Parathyroid adenoma (tissue), 2 donors: ENCODE results near the gene GTPBP3.

ENCODE experiments used
- H2AFZ ChIP-seq: fragments of 300-600 bp; sonication (generic); one replicate; pipeline ENCODE4 v1.7.0; 2017; ENCODE audit warnings: antibody characterized with exemption, mild to moderate bottlenecking
- H3K27ac ChIP-seq: fragments of 300-600 bp; sonication (generic); one replicate; pipeline ENCODE4 v1.7.0; 2017
- H3K27me3 ChIP-seq: fragments of 300-600 bp; sonication (generic); one replicate; pipeline ENCODE4 v1.7.0; 2017; ENCODE audit warnings: low read length; ENCODE audit not compliant: control insufficient read depth, insufficient read depth
- H3K36me3 ChIP-seq: fragments of 300-600 bp; sonication (generic); one replicate; pipeline ENCODE4 v1.7.0; 2017; ENCODE audit warnings: low read length; ENCODE audit not compliant: control insufficient read depth, insufficient read depth
- H3K4me1 ChIP-seq: fragments of 300-600 bp; sonication (generic); one replicate; pipeline ENCODE4 v1.7.0; 2017; ENCODE audit warnings: control low read depth
- H3K4me2 ChIP-seq: fragments of 300-600 bp; sonication (generic); one replicate; pipeline ENCODE4 v1.7.0; 2017; ENCODE audit warnings: low read length
- H3K4me3 ChIP-seq: fragments of 300-600 bp; sonication (generic); one replicate; pipeline ENCODE4 v1.7.0; 2017; ENCODE audit warnings: low read depth, low read length
- H3K79me2 ChIP-seq: fragments of 300-600 bp; sonication (generic); one replicate; pipeline ENCODE4 v1.7.0; 2017; ENCODE audit warnings: control low read depth
- H3K9ac ChIP-seq: fragments of 300-600 bp; sonication (generic); one replicate; pipeline ENCODE4 v1.7.0; 2017; ENCODE audit warnings: mild to moderate bottlenecking
- H3K9me3 ChIP-seq: fragments of 300-600 bp; sonication (generic); one replicate; pipeline ENCODE4 v1.7.0; 2017; ENCODE audit warnings: low read length; ENCODE audit not compliant: control insufficient read depth
- TF ChIP-seq, protein P1 (sequence below): fragments of 300-600 bp; sonication (generic); IDR thresholded peaks from one replicate; pipeline ENCODE4 v1.7.0; 2017; ENCODE audit warnings: antibody characterized with exemption, mild to moderate bottlenecking
- donor health status: primary hyperparathyroidism.

The GTPBP3 gene

DNA sequence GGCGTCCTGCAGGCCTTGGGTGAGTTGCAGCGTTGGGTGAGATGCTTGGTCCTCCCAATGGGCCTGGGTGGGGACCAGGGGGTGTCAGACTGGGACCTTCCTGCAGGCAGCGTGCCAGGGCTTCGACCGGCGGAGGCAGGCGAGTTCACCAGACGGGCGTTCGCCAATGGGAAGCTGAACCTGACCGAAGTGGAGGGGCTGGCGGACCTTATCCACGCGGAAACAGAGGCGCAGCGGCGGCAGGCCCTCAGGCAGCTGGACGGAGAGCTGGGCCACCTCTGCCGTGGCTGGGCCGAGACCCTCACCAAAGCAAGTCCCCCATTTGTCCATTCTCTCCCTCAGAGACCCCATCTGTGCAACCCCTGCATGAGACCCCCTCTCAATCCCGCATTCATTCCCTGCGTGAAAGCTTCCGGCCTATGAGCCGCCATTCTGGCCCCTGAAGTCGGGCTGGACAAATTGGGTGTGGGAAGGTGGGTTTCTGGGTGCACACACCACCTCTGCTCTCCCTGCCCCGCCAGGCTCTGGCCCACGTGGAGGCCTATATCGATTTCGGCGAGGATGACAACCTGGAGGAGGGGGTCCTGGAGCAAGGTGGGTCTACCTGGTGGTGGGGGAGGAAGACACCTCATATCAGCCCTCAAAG, 1.2 kb downstream of the GTPBP3 start:
- TF ChIP-seq, protein P1, sequence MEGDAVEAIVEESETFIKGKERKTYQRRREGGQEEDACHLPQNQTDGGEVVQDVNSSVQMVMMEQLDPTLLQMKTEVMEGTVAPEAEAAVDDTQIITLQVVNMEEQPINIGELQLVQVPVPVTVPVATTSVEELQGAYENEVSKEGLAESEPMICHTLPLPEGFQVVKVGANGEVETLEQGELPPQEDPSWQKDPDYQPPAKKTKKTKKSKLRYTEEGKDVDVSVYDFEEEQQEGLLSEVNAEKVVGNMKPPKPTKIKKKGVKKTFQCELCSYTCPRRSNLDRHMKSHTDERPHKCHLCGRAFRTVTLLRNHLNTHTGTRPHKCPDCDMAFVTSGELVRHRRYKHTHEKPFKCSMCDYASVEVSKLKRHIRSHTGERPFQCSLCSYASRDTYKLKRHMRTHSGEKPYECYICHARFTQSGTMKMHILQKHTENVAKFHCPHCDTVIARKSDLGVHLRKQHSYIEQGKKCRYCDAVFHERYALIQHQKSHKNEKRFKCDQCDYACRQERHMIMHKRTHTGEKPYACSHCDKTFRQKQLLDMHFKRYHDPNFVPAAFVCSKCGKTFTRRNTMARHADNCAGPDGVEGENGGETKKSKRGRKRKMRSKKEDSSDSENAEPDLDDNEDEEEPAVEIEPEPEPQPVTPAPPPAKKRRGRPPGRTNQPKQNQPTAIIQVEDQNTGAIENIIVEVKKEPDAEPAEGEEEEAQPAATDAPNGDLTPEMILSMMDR = no peak
- Histone ChIP-seq H3K27ac (no peak overlapping the region), H3K27me3 (no peaks in the 10 kb centered on the region), H3K4me3 (no peak overlapping the region), H3K9ac (no peak overlapping the region), H3K36me3 (no peaks in the 10 kb centered on the region), H3K4me1 (peaks cover 4% of the 10 kb centered on the region), H3K79me2 (no peaks in the 10 kb centered on the region), H3K4me2 (peak overlapping the region; percentile 100), H2AFZ (no peak overlapping the region), H3K9me3 (no peaks in the 10 kb centered on the region)

DNA sequence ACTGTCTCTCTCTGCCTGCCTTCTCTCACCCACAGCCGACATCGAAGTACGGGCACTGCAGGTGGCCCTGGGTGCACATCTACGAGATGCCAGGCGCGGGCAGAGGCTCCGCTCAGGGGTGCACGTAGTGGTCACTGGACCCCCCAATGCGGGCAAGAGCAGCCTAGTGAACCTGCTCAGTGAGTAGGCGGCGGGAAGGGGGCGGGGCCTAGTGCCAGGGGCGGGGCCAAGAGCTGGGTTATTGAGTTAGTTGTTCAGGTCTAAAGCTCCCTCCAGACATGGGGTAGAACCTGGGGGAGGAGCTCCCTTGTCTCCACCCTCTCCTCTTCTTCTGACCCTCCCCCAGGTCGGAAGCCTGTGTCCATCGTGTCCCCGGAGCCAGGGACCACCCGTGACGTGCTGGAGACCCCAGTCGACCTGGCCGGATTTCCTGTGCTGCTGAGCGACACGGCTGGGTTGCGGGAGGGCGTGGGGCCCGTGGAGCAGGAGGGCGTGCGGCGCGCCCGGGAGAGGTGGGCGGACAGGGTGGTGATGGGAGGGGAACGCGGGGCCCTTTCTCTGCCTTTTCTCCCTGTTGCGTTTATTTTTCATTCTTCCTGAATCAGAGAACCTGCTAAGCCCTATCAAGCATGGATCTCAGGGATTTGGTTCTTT, 1.9 kb downstream of the GTPBP3 start:
- H3K79me2 ChIP-seq = no peaks in the 10 kb centered on the region
- H2AFZ ChIP-seq = no peak overlapping the region
- peaks cover 4% of the 10 kb centered on the region for H3K4me1 ChIP-seq
- H3K27ac ChIP-seq = no peak overlapping the region
- H3K4me2 ChIP-seq = no peak overlapping the region
- TF ChIP-seq, protein P1 = no peak
- H3K36me3 ChIP-seq = no peaks in the 10 kb centered on the region
- H3K9me3 ChIP-seq = no peaks in the 10 kb centered on the region
- no peak overlapping the region for H3K4me3 ChIP-seq
- H3K27me3 ChIP-seq = no peaks in the 10 kb centered on the region
- no peak overlapping the region for H3K9ac ChIP-seq

DNA sequence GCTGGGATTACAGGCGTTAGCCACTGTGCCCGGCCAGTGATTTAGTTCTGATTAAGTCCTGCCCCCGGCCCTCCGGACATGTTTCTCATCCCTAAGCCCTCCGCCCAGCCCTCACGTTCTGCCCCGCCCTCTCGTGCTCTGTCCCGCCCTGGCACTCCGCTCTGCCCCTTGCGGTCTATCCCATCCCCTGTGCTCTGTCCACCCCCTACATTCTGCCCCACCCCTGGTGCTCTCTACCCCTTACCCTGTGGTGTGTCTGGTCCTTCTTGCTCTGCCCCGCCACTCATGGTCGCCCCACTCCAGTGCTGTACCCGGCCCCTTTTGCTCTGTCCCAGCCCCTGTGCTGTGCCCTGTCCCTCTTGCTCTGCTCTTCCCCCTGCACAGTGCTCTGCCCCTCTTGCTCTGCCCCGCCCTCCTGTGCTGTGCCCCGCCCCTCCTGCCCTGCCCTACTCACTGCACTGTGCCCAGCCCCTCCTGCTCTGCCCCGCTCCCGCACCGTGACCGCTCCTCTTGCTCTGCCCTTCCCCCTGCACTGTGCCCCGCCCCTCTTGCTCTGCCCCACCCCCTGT, 3.0 kb downstream of the GTPBP3 start:
- Histone ChIP-seq H3K27ac (no peak overlapping the region), H3K4me3 (no peak overlapping the region), H3K4me1 (peaks cover 4% of the 10 kb centered on the region), H3K4me2 (no peak overlapping the region), H2AFZ (no peak overlapping the region), H3K9me3 (no peaks in the 10 kb centered on the region), H3K27me3 (no peaks in the 10 kb centered on the region), H3K79me2 (no peaks in the 10 kb centered on the region), H3K36me3 (no peaks in the 10 kb centered on the region), H3K9ac (no peak overlapping the region)
- TF ChIP-seq, protein P1 = no peak

DNA sequence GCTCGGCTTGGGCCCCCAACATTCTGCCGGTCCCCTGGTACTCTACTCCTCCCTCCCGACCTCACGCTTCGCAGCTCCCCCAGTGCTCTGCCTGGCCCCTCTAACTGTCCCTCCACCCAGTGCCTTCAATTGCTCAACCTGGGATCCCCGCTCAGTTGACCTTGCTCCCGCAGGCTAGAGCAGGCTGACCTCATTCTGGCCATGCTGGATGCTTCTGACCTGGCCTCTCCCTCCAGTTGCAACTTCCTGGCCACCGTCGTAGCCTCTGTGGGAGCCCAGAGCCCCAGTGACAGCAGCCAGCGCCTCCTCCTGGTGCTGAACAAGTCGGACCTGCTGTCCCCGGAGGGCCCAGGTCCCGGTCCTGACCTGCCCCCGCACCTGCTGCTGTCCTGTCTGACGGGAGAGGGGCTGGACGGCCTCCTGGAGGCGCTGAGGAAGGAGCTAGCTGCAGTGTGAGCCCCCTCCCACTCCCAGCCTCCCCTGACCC, 3.6 kb downstream of the GTPBP3 start:
- H3K4me3 ChIP-seq = no peak overlapping the region

More for the DNA sequence above, 3.6 kb downstream of the GTPBP3 start:
- no peak overlapping the region for H3K27ac ChIP-seq
- H3K9me3 ChIP-seq = no peaks in the 10 kb centered on the region
- H2AFZ ChIP-seq = no peak overlapping the region
- H3K4me1 ChIP-seq = peaks cover 4% of the 10 kb centered on the region
- H3K36me3 ChIP-seq = no peaks in the 10 kb centered on the region
- TF ChIP-seq, protein P1 = no peak
- no peaks in the 10 kb centered on the region for H3K27me3 ChIP-seq
- H3K9ac ChIP-seq = no peak overlapping the region
- no peak overlapping the region for H3K4me2 ChIP-seq
- no peaks in the 10 kb centered on the region for H3K79me2 ChIP-seq
